Fibroblast of lung (primary cell): ENCODE measurements around the gene EXOC2.

ENCODE experiments used
- EZH2 ChIP-seq: IDR thresholded peaks from 2 replicates; pipeline ENCODE4 v1.5.1; 2012; ENCODE audit warnings: low read length, control low read depth, mild to moderate bottlenecking; ENCODE audit errors: missing control alignments
- TF ChIP-seq, protein P1 (sequence below), 2 donors: IDR thresholded peaks in 1 of 2; conservative IDR thresholded peaks in 1 of 2; 1 replicate in 1 of 2; 2 replicates in 1 of 2; pipeline ENCODE4 v1.5.1; 2011 to 2012; ENCODE audit warnings: low read length in 2 of 2, control low read depth in 1 of 2, inconsistent platforms in 1 of 2, low read depth in 1 of 2, mild to moderate bottlenecking in 1 of 2

DNA sequence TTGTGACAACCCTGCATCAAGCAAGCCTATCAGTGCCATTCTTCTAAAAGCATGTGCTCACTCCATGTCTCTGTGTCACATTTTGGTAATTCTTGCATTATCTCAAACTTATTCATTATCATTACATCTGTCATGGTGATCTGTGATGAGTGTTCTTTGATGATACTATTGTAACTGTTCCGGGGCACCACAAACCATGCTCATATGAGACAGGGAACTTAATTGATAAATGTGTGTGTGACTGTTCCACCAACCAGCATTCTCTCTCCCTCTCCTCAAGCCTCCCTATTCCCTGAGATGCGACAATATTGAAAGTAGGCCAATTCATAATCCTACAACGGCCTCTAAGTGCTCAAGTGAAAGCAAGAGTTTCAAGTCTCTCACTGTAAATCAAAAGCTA lies 40.1 kb downstream of the EXOC2 start:
- TF ChIP-seq, protein P1, sequence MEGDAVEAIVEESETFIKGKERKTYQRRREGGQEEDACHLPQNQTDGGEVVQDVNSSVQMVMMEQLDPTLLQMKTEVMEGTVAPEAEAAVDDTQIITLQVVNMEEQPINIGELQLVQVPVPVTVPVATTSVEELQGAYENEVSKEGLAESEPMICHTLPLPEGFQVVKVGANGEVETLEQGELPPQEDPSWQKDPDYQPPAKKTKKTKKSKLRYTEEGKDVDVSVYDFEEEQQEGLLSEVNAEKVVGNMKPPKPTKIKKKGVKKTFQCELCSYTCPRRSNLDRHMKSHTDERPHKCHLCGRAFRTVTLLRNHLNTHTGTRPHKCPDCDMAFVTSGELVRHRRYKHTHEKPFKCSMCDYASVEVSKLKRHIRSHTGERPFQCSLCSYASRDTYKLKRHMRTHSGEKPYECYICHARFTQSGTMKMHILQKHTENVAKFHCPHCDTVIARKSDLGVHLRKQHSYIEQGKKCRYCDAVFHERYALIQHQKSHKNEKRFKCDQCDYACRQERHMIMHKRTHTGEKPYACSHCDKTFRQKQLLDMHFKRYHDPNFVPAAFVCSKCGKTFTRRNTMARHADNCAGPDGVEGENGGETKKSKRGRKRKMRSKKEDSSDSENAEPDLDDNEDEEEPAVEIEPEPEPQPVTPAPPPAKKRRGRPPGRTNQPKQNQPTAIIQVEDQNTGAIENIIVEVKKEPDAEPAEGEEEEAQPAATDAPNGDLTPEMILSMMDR (conservative IDR thresholded peaks at IDR 0.05 in 1 of 2, IDR thresholded peaks at IDR 0.05 in 1 of 2; ENCODE audit: low read depth in 1 of 2, low read length in 2 of 2), result no peak
- TF ChIP-seq EZH2, result no peak
